RPMI7951 (cell line): ENCODE measurements around the gene KLRC1. TPM values are rescaled to one million over a fixed set of nuclear protein-coding genes. Genes with fewer than 3 reads are reported as not detected.
"Not testable (repeated sequence)": the region's sequence is repeated elsewhere in the genome, so short reads cannot be mapped to it uniquely, and the experiment has no call there.

ENCODE experiments used
- DNase-seq: peaks from one replicate; pipeline ENCODE4 v3.0.0-alpha.2; 2012; ENCODE audit warnings: low read depth
- total RNA-seq: library from RNA; depleted of rRNA; stranded (reverse); fragments of >200 nt; shearing (Covaris generic); gene quantifications from 2 replicates; pipeline ENCODE4 v1.2.3, GENCODE V29; 2014; rRNA removed

KLRC1 gene
- total RNA-seq: not detected in 2 replicates

DNA sequence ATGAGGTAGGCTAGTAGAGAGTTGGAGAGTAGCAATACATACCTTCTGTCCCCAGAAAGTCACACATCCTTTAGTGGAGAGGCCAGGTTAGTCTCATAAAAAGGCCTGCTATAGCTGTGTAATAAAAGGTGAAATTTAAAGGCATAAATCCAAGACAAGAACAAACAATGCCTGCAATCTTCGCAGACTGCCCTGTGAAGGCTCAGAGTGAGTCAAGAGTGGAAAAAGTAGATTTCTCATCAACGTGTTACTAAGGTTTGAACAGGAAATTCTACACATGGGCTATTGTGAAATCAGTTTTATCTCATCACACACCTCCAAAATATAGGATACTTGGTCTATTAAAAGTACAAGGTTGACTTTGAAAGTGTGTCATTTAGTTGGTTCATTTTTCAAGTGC, at the start of gene KLRC1:
KLRC1 (minus strand) TSS at position 222 of the 400 bp plus-strand sequence. CDS start 2,221 bp downstream, outside the sequence.
- DNase-seq: no peak

DNA sequence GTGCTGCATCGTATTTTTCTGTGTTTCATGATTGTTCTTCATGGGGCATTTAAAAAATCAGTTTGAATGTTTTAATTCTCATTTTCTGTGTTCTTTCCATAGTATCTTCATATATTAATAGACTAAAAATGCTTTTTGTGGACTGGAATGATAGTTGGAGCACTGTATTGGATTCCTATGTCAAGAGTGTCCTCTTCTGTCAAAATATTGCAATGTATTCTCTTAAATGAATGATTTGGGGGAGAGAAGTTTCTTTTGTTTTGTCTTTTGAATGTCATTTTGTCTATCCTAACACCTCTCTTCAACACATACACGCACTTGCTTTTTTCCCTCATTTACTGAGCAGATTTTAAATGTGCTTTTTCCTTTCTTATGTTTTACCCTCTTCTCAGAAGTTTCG, 47.9 kb upstream of the KLRC1 start:
- peak; percentile 56 for DNase-seq

DNA sequence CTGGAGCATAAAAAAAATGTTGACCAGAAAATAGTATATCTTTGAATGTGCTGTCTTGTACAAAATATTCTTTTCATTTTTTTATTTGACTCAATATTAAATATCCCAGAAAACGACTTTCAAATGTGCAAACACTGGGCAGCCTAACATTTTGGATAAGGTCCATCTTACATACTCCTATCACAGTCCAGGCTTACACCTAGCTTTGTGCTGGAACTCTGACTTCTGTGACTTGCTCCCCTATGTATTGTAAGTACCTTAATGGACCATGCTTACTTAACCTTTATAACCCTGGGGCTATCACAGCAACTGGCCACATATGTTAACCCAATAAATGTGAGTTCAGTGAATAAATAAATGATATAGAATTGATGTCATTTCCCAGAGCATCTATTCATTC, 44.9 kb upstream of the KLRC1 start:
- no peak for DNase-seq

DNA sequence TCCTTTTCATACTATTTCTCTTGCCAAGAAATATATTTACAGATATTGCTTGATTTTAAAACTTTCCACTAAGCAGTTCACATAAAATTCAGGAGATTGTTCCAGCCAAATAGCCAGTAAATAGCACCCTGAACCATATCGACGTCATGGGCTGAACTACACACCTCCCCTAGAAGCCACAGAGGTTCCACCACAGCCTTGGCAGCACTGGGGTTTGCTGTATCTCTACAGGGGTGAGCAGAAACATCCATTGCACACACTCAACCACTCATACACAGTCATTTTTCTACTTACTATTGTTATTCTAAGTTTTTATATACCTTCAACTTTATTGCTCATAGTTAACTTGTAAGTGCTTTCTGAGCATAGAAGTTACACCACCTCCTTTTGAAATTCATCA, 44.4 kb upstream of the KLRC1 start:
- no peak for DNase-seq

DNA sequence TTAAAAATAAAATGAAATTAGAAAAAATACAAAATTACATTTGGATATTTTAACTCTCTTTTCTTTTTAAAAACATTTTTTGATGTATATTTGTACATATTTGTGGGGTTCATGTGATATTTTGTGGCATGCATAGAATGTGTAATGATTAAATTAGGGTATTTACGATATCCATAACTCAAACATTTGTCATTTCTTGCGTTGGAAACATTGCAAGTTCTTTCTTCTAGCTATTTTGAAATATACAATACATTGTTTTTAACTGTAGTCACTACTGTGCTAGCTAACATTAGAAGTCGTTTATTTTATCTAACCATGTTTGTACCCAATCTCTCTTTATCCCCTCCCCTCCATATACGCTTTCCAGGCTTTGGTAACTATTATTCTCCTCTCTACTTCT, 38.6 kb upstream of the KLRC1 start:
- DNase-seq: no peak

DNA sequence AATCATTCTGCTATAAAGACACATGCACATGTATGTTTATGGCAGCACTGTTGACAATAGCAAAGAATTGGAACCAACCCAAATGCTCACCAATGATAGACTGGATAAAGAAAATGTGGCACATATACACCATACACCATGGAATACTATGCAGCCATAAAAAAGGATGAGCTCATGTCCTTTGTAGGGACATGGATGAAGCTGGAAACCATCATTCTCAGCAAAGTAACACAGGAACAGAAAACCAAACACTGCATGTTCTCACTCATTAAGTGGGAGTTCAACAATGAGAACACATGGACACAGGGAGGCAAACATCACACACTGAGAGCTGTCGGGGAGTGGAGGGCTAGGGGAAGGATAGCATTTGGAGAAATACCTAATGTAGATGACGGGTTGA, 34.2 kb upstream of the KLRC1 start:
- not testable (repeated sequence) for DNase-seq

DNA sequence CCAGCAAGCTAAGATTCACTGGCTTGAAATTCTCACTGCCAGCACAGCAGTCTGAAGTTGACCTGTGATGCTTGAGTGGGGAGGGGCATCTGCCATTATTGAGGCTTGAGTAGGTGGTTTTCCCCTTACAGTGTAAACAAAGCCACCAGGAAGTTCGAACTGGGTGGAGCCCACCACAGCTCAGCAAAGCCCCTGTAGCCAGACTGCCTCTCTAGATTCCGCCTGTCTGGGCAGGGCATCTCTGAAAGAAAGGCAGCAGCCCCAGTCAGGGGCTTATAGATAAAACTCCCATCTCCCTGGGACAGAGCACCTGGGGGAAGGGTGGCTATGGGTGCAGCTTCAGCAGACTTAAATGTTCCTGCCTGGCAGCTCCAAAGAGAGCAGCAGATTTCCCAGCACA, 28.7 kb upstream of the KLRC1 start:
- not testable (repeated sequence) for DNase-seq

DNA sequence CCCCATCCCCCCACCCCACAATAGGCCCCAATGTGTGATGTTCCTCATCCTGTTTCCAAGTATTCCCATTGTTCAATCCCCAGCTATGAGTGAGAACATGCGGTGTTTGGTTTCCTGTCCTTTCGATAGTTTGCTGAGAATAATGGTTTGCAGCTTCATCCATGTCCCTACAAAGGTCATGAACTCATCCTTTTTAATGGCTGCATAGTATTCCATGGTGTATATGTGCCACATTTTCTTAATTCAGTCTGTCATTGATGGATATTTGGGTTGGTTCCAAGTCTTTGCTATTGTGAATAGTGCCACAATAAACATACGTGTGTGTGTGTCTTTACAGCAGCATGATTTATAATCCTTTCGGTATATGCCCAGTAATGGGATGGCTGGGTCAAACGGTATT, 19.6 kb upstream of the KLRC1 start:
- DNase-seq: not testable (repeated sequence)

DNA sequence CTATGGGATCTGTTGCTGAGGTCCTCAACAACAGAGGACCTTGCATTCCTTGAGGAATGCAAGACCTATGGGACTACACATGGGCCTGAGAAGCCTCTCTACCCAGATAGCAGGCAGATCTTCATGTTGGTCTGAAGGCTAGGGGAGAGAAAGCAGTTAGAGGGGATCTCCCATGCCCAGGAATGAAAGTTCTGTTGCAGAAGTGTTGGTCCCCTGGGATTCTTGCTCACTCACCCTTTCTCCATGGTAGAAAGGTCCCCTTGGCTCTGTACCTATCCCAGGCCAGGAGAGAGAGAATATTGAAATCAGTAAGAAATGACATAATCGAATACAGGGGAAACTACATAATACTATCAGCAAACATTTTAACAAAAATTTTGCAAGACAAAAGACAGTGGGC, 16.5 kb upstream of the KLRC1 start:
- no peak for DNase-seq

DNA sequence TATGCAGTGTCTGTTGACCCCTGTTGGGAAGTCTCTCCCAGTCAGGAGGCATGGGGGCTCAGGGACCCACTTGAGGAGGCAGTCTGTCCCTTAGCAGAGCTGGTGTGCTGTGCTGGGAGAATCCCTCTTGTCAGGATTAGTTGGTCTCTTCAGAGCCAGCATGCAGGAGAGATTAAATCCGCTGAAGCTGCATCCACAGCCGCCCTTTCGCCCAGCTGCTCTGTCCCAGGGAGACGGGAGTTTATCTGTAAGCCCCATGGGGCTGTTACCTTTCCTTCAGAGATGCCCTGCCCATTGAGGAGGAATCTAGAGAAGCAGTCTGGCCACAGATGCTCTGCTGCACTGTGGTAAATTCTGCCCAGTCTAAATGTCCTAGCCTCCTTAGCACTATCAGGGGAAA, 13.1 kb upstream of the KLRC1 start:
- DNase-seq: no peak

DNA sequence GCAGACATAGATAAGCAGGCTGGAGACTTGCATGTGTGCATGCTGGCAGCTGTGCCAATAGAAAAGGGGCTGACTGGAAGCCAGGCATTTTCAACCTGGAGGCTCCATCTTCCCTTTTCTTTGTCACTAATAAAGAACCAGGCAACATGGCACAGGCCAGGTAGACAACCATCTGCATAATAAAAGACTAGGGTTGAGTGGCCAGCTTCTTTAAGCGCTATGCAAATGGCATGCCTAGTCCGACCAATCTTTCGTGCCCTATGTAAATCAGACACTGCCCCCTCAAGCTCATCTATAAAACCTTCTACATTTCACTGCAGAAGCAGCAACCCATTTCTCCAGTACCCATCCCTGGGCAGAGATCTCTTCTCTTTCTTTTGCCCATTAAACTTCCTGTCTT, 4.6 kb upstream of the KLRC1 start:
- DNase-seq: no peak

DNA sequence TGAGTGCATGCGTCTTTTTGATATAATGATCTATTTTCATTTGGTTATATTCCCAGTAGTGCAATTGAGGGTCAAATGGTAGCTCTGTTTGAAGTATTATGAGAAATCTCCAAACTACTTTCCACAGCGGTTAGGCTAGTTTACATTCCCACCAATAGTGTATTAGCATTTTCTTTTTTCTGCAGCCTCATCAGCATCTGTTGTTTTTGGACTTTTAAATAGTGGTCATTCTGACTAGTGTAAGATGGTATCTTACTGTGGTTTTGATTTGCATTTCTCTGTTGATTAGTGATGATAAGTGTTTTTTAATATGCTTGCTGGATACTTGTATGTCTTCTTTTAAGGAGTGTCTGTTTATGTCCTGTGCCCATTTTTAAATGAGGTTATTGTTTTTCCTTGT, 3.7 kb upstream of the KLRC1 start:
- no peak for DNase-seq

DNA sequence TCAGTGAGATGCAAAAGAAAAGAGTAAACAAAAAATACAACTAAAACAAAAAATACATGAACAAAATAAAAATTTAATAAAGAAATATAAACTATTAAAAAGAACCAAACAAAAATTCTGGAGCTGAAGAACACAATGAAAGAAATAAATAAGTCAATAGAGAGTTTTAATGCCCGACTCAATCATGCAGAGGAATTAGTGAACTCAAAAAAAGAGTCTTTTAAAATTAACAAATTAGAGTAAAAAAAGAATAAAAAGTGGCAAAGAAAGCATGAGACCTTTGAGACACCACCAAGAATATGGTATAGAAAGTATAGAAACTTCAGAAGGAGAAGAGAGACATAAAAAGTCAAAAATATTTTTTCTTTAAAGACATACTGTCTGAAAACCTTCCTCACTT, 2.6 kb upstream of the KLRC1 start:
- no peak for DNase-seq

DNA sequence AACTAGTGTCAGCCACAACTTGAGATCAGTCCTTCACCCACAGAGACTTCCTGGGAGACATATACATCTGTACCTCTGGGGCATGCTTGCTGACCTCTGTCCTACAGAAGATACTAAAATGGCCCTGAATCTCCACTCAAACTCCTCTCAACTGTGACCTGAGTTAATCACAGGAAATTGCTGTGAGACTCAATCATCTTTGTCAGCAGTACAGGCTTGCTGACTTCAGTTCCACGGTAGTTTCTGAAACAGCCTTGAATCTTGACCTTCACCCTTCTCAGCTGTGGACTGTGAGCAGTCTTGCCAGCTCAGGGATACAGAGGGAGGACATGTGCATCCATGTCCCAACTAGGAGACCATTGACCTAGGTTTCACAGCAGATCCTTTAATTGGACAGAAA, 1.4 kb upstream of the KLRC1 start:
- no peak for DNase-seq

DNA sequence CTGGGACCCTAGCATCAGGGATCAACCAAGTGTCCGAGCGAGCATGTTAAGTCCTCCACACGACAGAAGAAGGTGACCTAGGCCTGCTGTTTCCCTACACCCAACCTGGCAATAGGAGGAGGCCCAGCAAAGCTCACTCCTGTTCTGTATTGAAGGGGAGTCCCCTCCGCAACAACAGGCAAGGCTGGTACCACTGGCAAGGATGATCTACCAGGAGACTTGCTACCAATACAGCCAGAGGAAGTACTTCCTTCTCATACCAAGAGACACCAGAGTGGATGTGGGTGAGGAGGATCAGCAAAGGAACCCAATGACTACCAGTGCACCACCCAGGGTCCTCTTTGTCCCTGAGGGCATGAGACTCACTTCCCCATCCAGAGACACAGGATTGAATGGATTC, 4.9 kb downstream of the KLRC1 start:
- no peak for DNase-seq

DNA sequence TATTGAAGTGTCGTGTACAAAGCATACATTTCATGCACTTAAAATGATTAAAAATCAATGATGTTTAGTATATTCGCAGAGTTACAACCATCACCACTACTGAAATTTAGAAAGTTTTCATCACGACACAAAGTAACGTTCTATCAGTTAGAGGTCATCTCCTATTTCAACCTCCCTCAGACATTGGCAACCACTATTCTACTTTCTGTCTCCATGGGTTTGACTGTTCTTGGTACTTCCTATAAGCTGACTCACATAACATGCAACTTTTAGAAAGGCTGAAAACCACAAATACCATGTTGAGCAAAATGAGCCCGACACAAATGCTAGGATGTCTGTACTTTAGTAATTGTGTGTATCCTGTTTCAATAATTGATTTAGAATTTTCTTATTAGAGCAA, 7.1 kb downstream of the KLRC1 start:
- DNase-seq: peak; percentile 60

DNA sequence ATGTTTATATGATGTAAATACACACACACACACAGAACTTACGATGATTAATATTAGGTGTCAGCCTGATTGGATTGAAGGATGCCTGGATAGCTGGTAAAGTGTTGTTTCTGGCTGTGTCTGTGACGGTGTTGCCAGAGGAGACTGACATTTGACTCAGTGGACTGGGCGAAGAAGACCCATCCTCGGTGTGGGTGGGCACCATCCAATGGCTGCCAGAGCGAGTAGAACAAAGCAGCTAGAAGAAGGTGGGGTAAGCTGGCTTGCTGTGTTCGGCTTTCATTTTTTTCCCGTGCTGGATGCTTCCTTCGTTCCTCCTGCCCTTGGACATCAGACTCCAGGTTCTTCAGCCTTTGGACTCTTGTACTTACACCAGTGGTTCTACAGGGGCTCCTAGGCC, 12.0 kb downstream of the KLRC1 start:
- not testable (repeated sequence) for DNase-seq

DNA sequence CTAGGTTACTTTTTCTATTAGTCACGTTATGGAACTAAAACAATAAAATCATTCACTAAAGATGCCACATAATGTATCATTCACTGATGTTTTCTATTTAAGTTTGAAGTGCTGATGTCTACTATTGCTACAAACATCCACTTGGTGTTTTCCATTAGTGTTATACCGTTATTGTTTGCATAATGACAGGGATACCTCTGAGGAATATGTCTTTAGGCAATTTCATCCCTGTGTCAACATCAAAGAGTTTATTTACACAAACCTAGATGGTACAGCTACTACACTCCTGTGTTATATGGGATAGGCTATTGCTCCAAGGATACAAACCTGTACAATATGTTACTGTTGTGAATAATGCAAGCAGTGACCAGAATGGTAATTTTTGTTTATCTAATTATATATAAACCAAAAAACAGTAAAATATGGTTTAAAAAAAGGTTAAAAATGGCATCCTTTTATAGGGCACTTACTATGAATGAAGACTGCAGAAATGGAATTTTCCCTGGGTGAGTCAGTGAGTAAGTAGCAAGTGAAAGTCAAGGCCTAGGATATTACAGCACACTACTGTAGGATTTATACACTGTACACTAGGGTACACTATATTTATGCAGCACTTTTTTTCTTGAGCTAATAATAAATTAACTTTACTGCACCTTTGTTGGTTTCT, 13.4 kb downstream of the KLRC1 start:
- peak; percentile 12 for DNase-seq

DNA sequence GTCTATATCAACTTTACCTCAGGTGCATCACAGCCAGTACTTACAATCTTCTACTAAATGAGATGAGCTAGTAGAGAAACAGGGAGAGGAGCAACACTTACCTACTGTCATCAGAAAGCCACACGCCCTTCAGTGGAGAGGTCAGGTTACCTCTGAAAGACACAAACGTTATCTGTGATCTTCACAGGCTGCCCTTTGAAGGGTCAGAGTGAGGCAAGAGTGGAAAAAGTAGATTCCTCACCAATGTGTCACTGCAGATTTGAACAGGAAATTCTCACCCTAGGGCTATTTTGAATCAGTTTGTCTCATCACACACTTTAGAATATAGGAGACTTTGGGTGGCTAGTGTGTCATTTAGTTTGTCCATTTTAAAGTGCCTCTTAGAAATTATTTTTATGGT, 15.6 kb downstream of the KLRC1 start:
- not testable (repeated sequence) for DNase-seq

DNA sequence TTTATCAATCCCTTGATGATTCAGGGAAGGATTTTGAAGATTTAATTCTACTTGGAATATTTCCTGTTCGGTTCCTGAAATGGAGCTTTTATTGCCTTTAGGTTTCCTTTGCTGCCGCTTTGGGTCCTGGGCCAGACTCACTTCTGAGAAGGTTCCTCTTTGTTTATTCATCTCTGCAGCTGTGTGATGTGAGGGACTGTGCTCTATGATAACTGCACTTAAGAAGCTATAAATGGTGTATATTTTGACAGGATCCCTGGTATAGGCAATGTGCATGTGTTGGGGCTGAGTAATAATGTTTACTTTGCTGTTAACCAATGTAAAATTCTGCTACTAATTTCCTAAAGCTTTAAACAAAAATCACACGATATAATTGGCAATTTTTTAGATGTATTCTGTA, 17.4 kb downstream of the KLRC1 start, which contains the start of gene KLRC2:
KLRC2 (minus strand) TSS at position 195 of the 400 bp plus-strand sequence; CDS start at position 171, 24 bp downstream.
- peak; percentile 86 for DNase-seq

DNA sequence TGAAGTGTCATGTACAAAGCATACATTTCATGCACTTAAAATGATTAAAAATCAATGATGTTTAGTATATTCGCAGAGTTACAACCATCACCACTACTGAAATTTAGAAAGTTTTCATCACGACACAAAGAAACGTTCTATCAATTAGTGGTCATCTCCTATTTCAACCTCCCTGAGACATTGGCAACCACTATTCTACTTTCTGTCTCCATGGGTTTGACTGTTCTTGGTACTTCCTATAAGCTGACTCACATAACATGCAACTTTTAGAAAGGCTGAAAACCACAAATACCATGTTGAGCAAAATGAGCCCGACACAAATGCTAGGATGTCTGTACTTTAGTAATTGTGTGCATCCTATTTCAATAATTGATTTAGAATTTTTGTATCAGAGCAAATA, 22.6 kb downstream of the KLRC1 start:
- DNase-seq: peak; percentile 72

DNA sequence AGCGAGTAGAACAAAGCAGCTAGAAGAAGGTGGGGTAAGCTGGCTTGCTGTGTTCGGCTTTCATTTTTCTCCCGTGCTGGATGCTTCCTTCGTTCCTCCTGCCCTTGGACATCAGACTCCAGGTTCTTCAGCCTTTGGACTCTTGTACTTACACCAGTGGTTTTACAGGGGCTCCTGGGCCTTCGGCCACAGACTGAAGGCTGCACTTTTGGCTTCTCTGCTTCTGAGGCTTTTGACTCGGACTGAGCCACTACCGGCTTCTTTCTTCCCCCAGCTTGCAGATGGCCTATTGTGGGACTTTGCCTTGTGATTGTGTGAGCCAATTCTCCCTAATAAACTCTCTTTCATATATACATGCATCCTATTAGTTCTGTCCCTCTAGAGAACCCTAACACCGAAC, 27.2 kb downstream of the KLRC1 start:
- DNase-seq: not testable (repeated sequence)

DNA sequence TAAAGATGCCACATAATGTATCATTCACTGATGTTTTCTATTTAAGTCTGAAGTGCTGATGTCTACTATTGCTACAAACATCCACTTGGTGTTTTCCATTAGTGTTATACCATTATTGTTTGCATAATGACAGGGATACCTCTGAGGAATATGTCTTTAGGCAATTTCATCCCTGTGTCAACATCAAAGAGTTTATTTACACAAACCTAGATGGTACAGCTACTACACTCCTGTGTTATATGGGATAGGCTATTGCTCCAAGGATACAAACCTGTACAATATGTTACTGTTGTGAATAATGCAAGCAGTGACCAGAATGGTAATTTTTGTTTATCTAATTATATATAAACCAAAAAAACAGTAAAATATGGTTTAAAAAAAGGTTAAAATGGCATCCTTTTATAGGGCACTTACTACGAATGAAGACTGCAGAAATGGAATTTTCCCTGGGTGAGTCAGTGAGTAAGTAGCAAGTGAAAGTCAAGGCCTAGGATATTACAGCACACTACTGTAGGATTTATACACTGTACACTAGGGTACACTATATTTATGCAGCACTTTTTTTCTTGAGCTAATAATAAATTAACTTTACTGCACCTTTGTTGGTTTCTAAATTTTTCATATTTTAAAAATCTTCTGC, 28.8 kb downstream of the KLRC1 start:
- DNase-seq: not testable (repeated sequence)

DNA sequence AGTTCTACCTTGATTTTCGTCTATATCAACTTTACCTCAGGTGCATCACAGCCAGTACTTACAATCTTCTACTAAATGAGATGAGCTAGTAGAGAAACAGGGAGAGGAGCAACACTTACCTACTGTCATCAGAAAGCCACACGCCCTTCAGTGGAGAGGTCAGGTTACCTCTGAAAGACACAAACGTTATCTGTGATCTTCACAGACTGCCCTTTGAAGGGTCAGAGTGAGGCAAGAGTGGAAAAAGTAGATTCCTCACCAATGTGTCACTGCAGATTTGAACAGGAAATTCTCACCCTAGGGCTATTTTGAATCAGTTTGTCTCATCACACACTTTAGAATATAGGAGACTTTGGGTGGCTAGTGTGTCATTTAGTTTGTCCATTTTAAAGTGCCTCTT, 31.0 kb downstream of the KLRC1 start:
- not testable (repeated sequence) for DNase-seq
